KOPT-K1 (cell line): ENCODE results near the gene TRANK1.

Experiments
- H3K27ac ChIP-seq: fragments of 200-600 bp; sonication (generic); 2 replicates; pipeline ENCODE4 v1.5.1; 2016; ENCODE audit warnings: antibody characterized with exemption, mild to moderate bottlenecking, low read depth, low read length; ENCODE audit not compliant: poor library complexity, severe bottlenecking
- H3K36me3 ChIP-seq: fragments of 200-600 bp; sonication (generic); 2 replicates; pipeline ENCODE4 v1.5.1; 2017; ENCODE audit warnings: antibody characterized with exemption, mild to moderate bottlenecking, low read length, moderate library complexity; ENCODE audit not compliant: insufficient read depth
- H3K9me3 ChIP-seq: fragments of 200-600 bp; sonication (generic); 2 replicates; pipeline ENCODE4 v1.5.1; 2017; ENCODE audit warnings: antibody characterized with exemption, low read length, mild to moderate bottlenecking; ENCODE audit not compliant: insufficient read depth, poor library complexity, severe bottlenecking

The TRANK1 gene

DNA sequence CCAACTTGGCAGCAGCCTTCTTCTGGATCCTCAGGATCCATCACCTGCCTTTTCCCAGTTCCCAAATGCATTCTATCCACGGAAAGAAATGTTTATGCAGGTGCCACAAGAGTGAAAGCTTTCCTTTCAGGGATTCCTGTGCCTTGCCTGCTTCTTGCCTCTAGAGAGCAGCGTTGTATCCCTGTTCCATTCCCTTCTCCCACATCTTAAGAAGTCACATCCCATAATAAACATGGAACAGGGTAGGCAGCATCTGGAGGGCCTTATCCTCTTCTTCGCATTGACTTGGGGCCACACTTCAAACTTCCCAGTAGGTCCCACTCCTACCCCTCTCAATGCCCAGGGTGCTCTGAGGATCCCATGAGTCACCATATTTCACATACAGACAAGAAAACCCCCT is 107.8 kb downstream of the TRANK1 start:
- Histone ChIP-seq H3K27ac (no peak overlapping the region), H3K36me3 (peaks cover 40% of the 10 kb centered on the region), H3K9me3 (peaks cover 9% of the 10 kb centered on the region)

DNA sequence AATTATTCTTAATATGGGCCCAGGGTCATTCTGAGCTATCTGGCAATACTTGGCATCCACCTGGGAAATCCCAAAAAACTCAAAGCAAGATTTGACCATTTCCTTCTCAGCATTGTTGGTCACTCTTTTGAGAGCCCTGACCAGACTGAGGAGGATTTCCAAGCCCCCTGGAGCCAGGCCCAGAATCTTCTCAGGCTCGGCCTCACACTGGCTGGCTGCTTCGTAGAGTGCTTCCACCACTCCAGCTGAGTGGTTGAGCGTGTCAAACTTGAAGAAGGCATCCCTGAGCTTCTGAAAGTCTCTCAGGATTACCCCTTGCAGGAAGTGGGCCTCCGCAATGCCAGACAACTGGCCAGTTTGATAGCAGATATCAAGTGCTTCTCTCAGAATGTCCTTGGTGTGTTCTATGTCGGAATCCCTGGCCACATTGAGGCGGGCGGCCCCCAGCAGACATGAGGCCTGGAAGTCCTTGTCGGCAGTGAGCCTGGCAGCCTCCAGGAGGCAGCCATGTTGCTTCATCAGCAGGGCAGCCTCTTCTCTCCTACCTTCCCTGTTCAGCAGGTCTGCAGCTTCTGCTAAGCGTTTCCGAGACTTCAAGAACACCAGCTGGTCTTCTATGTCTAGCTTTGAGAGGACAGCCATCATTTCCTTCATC is 111.6 kb downstream of the TRANK1 start:
- no peak overlapping the region for H3K27ac ChIP-seq
- H3K9me3 ChIP-seq, result no peaks in the 10 kb centered on the region
- H3K36me3 ChIP-seq, result peaks cover 48% of the 10 kb centered on the region

DNA sequence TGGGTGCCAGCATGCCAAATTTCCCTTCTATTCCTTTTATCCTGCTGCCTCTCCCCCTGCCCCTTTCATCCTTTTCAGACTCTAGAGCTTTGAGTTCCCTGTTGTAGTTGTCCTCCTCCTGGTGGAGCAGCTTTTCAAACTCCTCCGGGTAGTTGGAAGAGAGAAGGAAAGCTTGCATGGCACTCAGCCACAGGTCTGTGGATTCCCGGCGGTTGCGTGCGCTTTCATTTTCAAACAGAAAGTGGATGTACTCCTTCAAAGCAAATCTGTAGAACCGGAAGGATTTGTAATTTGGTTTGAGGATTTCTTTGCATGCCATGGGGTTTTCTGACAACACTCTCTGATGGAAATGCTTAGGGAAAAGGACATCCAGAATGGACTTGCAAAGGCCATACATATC is 112.4 kb downstream of the TRANK1 start:
- peaks cover 48% of the 10 kb centered on the region for H3K36me3 ChIP-seq
- H3K27ac ChIP-seq, result no peak overlapping the region
- H3K9me3 ChIP-seq, result no peaks in the 10 kb centered on the region

DNA sequence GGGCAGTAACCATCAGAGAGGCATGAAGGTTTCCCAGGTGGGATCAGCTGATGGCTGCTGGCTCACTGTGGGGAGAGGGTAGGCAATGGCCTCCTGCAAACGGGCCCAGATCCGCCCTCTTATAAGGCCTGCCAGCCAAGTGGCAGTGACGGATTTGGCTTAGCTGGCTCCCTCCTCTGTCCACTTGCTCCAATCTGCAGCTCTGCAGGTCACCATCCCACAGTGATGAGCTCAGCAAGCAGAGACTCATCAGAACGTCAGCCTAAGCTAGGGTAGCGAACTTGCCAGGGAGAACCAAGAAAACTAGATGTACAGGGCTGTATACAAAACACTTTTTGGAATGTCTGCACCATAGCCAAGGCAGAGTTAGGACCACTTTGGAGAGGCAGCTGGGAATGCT is 117.7 kb downstream of the TRANK1 start:
- Histone ChIP-seq H3K27ac (no peak overlapping the region), H3K36me3 (peaks cover 35% of the 10 kb centered on the region), H3K9me3 (no peaks in the 10 kb centered on the region)

DNA sequence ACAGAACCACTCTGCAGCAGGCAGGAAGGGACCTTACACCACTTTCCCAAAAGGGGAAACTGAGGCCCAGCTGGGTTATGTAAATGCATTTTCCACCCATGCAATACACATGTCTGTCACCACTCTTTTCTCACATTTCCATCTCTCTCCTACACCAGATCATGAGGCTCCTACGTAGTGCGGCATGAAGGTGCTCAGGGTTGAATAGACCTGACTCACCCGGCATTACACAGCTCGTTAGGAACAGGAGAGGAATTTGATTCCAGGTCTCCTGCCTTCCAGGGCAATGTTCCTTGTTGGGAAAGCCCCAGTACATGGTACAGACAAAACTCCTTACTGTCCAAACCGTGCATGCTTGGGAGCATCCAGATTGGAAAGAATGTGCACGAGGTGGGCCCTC is 118.6 kb downstream of the TRANK1 start:
- Histone ChIP-seq H3K36me3 (peaks cover 26% of the 10 kb centered on the region), H3K9me3 (no peaks in the 10 kb centered on the region), H3K27ac (no peak overlapping the region)

DNA sequence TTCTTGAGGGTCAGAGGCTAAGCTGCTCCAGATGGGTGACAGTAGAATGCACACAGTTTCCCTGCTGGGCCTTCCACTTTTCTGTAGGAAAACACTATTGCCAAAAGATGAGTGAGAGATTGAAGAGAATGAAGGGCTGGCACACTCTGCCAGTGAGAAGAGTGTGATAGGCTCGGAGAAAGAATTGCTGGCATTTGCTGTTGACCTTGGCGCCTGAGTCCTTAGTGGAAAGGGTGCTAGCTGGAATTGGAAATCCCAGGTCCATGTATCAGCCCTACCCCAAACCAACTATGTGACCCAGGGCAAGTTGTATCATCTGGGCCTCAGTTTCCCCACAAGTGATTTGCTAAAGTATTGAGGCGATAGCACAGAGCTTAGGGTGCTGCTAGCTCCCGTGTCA is 120.4 kb downstream of the TRANK1 start:
- H3K9me3 ChIP-seq, result no peaks in the 10 kb centered on the region
- peaks cover 15% of the 10 kb centered on the region for H3K36me3 ChIP-seq
- H3K27ac ChIP-seq, result no peak overlapping the region

DNA sequence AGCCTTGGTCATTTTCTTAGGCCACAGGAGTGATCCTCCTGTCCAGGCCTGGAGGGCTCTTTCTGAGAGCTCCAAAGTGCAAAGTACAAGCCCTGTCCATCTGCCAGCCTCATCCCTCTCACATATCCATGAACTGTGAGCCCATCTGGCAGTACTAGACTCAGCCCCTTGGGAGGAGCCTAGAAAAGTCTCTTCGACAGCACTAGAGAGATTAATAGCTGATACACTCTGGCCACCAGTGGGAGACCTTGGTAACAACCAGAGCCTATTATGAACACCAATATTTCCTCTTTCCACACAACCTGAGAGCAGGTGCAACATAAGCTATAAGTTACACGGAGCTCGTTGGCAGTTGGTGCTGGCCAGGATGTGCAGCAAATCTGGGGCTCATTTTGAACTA is 121.0 kb downstream of the TRANK1 start:
- no peaks in the 10 kb centered on the region for H3K9me3 ChIP-seq
- no peak overlapping the region for H3K27ac ChIP-seq
- H3K36me3 ChIP-seq, result peaks cover 11% of the 10 kb centered on the region

DNA sequence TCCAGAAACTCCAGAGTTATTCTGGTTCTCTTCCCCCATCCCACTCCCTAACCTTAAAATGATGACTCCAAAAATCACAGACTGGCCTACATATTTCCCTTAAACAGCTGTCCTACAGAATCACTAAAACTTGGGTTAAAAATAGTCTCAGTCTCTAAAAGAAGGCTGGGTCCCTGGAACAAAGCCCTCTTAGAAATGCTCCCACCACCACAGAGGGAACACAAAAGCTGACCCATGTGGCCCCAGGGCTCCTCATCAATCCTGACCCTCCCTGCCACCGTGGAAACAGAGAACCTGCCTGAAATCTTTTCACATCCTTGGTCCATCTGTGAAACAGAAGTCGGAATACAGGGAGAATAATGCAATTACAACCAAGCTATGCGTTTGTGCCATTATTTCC is 124.8 kb downstream of the TRANK1 start:
- no peaks in the 10 kb centered on the region for H3K9me3 ChIP-seq
- no peaks in the 10 kb centered on the region for H3K36me3 ChIP-seq

DNA sequence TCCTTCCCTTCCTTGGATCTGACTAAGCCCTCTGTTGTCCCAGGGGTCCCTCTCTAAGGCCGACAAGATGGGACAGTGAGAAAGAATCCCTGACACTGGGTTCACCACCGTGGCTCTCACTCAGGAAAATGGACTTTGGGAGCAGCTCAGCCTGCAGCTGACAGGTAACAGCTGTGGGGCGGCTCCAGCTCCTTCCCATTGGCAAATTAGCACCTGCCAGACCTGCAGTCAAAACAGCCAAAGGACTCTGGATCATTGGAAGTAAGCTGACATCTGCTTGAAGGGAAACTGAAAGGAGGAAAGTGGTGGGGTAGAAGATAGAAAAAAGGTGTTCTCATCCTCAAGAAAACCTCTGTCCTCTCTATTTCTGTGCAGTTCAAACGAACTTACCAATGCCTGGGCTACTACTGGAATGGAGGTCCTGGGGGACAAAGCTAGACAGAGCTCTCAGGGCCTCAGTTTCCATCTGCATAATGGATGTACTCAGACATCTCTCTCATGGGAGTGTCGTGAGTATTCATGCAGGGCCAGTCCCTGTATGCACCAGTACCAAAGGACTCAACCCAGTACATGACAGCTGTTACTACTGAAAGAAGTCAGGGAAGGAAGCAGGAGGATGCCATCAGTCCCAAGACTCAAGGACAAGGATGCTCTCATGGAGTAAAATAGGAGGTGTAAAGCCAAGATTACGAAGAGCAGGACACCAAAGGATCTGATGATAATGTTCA is 126.9 kb downstream of the TRANK1 start:
- no peaks in the 10 kb centered on the region for H3K9me3 ChIP-seq
- H3K36me3 ChIP-seq, result no peaks in the 10 kb centered on the region
- no peak overlapping the region for H3K27ac ChIP-seq

More for the DNA sequence above, 124.8 kb downstream of the TRANK1 start:
- H3K27ac ChIP-seq, result no peak overlapping the region

DNA sequence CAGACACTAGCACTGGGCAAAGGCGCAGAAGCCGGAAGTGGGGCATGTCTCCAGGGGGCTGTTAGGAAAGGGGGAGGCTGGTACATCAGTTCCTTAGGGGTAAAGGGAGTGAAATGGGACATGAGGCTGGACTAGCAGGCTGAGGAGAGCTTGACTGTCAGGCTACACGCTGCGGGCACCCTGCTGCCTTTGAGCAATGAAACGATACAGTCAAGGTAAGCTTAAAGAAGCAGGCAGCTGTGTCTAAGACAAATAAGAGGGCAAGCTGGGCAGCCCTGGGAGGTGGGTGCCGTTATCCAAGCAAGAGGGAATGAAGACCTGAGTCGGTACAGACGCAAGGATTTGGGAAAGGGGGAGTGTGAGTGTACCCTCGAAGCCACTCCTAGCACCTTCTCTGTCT is 129.5 kb downstream of the TRANK1 start:
- H3K36me3 ChIP-seq, result no peaks in the 10 kb centered on the region
- H3K27ac ChIP-seq, result no peak overlapping the region
- H3K9me3 ChIP-seq, result no peaks in the 10 kb centered on the region

DNA sequence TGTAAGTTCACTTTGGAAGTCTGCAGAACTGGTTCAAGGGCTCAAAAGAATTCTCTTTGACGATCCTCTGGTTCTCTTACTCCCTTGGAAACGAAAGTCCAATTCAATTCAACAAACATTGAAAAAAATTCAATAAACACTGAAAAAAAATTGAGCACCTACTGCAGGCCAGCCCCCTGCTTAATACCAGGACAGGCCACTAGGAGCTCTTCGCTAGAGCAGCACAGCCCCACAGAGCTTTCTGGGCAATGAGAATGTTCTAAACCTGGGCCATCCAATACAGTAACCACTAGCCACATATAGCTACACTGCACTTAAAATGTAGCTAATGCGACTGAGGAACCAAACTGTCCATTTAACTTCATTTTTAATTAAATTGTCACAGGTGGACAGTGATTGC is 130.1 kb downstream of the TRANK1 start:
- Histone ChIP-seq H3K36me3 (no peaks in the 10 kb centered on the region), H3K27ac (no peak overlapping the region), H3K9me3 (no peaks in the 10 kb centered on the region)

DNA sequence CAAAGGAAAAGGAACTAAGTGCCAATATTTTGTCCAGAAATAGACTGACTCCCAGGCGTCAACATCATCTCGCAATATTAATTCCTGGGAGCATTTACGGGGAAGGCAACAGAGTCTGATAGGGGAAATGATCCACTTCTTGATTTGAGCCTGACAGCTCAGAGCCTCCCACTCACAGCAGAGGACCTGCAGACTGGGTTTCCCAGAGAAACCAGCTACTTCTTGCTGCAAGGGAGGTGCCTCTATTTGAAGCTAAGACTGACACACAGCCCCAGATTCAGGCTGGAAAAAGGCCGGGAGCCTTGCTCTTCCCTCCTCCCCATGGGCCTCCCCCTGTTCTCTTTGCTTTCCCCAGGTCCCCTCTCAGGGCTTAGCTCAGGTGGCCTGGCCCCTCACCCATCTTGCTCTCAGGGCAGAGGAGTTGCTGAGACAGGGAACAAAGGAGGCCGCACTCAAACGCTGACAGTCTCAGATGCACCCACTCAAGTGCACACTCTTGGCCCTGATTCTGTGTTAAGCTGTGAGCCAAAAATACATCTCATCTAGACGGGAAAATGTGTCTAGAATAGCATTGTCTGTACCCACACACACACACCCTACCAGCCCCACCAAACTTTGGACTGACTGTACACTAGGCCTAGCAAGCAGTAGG is 130.7 kb downstream of the TRANK1 start:
- H3K36me3 ChIP-seq, result no peaks in the 10 kb centered on the region
- H3K27ac ChIP-seq, result no peak overlapping the region
- no peaks in the 10 kb centered on the region for H3K9me3 ChIP-seq

DNA sequence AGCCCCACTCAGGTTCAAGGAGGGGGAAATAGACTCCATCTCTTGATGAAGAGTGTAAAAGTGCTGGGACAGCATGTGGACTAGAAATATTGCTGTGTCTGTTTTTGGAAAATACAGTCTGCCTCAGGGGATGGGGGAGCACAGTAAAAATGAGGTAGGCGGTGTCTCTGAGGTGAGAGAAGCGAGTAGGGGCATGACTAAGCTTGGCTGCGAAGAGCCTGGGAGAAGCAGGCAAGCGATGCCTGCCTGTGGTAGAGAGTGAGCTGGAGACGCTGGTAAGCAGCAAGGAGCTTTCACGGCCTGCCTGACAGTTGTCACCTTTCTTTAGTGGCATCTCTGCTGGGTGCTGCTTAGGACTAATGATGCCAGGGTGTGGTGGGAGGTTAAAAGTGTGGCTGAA is 131.5 kb downstream of the TRANK1 start:
- Histone ChIP-seq H3K36me3 (no peaks in the 10 kb centered on the region), H3K27ac (no peak overlapping the region), H3K9me3 (no peaks in the 10 kb centered on the region)

DNA sequence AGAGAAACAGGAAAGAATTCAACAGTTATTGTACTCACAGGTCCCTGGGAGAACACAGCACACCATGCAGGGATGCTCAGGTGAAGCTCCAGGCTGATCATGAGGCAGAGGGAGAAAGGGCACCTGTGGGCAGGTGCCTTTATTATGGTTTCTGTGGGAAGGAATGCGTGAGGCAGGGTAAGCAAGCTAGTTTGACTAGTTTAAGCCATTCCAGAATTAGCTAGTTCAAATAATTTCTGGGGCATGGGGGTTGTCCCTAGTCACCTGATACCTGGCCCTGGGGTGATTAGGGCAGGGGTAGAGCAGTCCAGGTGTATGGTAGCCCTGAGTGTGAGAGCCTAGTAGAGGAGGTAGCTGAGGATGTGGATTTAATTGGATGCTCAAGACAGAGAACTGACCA is 132.6 kb downstream of the TRANK1 start:
- no peaks in the 10 kb centered on the region for H3K36me3 ChIP-seq
- H3K9me3 ChIP-seq, result no peaks in the 10 kb centered on the region
- no peak overlapping the region for H3K27ac ChIP-seq

DNA sequence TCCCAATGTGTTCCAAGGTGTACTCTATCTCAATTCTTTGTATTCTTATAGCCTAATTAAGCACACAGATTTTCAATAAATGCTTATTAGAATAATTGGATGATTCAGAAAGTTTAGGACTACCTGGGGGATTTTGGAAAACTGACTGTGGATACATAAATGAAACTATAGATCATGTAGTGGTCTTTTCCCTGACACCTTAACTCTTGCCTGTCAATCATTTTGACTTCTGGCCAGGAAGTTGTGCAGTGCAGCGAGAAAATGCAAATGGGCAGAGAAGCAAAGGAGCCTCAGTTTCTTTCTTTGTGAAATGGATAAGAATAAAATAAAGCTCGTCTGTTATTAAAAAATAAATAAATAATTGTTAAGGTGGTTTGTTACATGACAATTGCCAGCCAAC is 133.1 kb downstream of the TRANK1 start:
- Histone ChIP-seq H3K27ac (no peak overlapping the region), H3K36me3 (no peaks in the 10 kb centered on the region), H3K9me3 (no peaks in the 10 kb centered on the region)
